HuH-7.5 (cell line): Measurements from ENCODE around the gene SPOCD1.

ENCODE experiments used
- DNase-seq: peaks from one replicate; pipeline ENCODE4 v3.0.0; 2011; ENCODE audit warnings: low spot score

The SPOCD1 gene

GRCh38 chr1:31815752-31816500 is at the start of gene SPOCD1:
TSS of gene SPOCD1 (minus strand) at chr1:31816022. CDS start at chr1:31815333, 689 bp downstream.
- peak; percentile 76 for DNase-seq

DNA sequence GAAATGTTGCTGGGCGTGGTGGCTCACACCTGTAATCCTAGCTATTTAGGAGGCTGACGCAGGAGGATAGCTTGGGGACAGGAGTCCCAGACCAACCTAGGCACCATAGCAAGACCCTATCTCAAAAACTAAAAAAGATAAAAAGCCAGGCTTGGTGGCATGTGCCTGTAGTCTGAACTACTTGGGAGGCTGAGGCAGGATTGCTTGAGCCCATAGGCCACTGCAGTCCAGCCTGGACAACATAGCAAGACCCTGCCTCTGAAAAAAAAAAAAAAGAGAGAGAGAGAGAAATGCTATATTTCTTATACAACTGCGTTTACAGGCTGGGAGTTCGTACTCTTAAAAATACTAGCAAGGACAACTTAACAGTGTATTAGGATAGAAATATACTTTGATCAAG is 46.2 kb upstream of the SPOCD1 start:
- DNase-seq = no peak

- no peak for DNase-seq
These were observed 45.5 kb upstream of the SPOCD1 start for GRCh38 chr1:31861346-31861745.

DNA sequence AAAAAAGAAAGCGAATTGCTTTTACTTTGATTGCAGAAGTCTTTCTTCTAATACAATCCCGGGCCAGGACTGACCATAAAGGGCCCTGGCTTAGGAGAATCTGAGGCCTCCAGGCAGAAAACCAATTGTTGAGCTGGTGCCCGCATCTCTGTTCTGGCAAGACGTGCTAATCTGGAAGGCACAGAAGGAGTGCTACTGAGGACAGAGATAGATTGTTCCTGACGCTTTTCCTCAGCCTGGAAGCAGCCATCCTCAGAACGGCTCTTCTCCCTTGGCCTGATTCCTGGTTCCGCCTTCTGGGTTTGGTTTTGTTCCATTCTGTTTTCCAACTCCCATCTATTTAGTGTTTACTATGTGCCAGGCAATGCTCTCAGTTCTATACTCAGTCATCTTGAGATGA is 44.8 kb upstream of the SPOCD1 start:
- no peak for DNase-seq

- no peak for DNase-seq
These were observed 43.9 kb upstream of the SPOCD1 start for GRCh38 chr1:31859719-31860118.

- no peak for DNase-seq
These were observed 43.2 kb upstream of the SPOCD1 start for GRCh38 chr1:31859044-31859443.

DNA sequence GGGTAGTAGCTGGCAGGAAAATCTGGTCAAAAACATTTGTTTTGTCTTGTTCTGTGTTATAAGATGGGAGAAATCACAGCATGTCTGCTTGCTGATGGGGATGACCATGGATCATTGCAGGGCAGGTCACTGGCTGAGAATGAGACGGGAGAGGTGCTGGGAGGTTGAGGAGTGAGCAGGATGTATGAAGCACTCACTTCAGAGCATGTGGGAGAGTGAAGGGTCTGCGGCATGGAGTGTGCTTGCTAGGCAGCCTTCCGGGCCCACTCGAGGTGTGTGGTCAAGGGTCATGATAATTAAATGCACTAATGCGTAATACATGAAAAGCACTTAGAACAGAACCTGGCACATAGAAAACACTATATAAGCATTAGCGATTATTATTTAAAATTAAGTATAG is 42.0 kb upstream of the SPOCD1 start:
- no peak for DNase-seq

GRCh38 chr1:31856140-31856539 is 40.3 kb upstream of the SPOCD1 start:
- no peak for DNase-seq

- DNase-seq = no peak
These were observed 39.4 kb upstream of the SPOCD1 start for GRCh38 chr1:31855038-31855845.

- no peak for DNase-seq
These were observed 33.8 kb upstream of the SPOCD1 start for GRCh38 chr1:31849653-31850052.

GRCh38 chr1:31848381-31848897 is 32.6 kb upstream of the SPOCD1 start:
- no peak for DNase-seq

DNA sequence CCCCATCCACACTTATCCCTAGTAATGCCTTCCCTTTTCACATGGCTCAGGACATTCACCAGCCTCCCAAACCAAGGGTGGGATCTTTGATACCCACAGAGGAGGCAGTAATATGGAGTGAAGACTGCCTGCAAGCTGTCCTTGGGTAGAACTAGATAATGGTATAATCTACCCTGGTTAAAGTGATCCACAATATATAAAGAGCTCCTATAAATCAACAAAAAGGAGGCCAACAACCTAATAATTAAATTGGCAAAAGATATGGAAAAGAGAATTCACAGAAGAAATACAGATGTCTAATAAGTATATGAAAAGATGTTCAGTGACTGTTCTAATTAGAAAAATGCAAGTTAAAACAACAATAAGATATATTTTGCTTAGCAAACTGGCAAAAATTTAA is 30.7 kb upstream of the SPOCD1 start:
- DNase-seq = no peak

- no peak for DNase-seq
These were observed 27.7 kb upstream of the SPOCD1 start for GRCh38 chr1:31843506-31843905.

DNA sequence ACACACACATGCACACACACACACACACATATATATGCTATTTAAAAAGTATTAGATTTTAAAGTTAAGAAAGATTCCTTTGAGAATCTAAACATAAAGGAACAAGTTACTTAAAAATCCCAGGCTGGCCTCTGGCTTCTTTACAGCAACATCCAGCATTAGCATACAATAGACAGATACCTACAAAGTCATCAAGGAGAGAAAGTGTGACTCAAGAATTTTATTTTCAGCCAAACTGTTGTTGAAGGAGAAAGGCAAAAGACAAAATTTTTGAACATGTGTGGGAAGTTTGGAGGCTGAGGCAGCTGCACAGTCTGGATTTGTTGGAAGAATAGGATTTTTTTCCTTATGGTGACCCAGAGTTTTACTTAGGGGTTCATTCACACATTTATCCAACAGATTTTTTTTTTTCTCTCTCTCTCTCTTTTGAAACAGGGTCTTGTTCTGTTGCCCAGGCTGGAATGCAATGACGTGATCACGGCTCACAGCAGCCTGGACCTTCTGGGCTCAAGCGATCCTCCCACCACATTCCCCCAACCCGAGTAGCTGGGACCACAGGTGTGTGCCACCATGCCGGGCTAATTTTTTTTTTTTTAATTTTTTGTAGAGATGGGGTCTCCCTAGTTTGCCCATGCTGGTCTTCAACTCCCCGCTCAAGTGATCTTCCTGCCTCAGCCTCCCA is 24.0 kb upstream of the SPOCD1 start:
- DNase-seq = no peak

GRCh38 chr1:31837451-31838158 is 21.8 kb upstream of the SPOCD1 start:
- DNase-seq = no peak

- DNase-seq = no peak
These were observed 20.8 kb upstream of the SPOCD1 start for GRCh38 chr1:31836638-31837037.

- DNase-seq = no peak
These were observed 19.6 kb upstream of the SPOCD1 start for GRCh38 chr1:31835415-31835814.

DNA sequence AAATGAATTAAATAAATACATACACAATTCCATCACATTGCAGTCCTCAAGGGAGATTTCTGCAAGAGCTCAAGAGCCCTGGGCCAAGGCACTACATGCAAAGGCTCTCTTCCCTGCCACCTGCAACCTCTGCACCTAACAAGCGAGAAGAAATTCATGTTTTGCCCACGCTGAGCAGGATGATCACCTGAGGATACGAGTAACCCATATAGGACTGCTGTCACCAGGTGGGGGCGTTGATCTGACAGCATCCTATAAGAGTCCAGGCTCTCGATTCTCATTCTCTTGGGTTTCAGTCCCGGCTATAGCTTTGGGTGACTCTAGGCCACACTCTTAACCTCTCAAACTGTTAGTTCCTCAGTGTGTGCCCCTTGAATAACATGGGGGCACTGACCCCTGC is 18.7 kb upstream of the SPOCD1 start:
- DNase-seq = no peak

DNA sequence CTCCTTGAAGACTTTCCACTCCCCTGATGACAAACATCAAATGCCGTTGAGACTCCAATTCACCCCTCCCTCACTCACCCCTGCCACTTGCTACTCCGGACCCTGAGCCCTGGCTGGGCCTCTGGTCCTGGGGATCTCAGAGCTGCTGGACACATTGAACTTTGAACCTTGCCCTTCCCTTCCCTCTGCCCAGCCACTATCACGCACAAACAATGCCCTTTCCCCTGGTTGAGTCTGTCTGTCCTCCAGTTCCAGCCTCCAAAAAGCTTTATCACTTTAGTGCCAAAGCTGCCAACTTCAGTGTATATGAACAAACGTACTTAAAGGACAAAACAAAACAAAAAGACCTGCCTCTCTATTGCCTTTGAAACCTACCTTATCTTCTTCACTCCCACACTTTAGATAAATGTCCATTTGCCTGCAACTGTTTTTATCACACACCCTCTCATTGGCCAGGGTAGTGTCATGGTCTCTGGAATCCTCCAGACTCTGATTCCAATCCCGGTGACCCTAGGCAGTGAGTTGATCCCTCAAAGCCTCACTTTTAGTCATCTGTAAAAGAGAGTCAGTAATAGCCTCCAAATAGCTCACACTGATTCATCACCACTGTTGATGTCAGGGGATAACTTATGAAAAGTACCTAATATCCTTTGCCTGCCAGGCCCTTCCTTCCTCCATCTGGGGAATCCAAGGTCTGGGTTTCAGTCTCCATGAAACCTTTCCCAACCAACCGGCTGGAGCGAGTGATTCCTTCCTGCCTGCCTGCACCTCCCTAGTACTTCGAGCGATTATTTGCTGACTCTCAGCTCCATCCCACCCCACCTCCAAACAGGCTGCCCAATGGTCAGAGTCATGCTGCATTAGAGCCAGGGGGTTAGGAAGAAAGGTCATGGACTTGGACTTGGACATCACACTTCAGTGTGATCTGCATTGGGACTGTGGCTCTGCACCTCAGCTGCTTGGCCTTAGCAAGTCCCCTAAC is 15.9 kb upstream of the SPOCD1 start:
- DNase-seq = no peak

DNA sequence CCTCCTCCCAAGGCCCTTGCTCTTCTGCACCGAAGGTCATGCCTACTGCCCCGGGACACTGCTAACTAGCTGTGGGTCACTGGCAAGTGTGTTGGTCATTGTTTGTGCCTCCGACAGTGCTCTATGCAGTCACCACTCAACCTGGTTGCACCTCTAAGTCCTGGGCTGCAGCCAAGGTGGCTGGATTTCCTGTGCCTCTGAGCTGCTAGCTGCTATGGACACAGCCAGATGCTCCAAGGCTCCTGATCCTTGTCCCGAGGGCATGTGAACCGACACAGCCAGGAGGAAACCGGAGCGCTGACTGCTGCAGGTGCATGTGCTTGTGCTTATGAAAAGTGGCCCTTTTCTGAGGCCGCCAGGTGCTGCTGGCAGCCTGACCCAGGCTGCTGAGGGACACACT is 14.7 kb upstream of the SPOCD1 start:
- no peak for DNase-seq

- DNase-seq = no peak
These were observed 14.2 kb upstream of the SPOCD1 start for GRCh38 chr1:31830065-31830464.
